Kidney (tissue), 14 donors: ENCODE results near the gene UNC93A. TPM values are rescaled to one million over a fixed set of nuclear protein-coding genes. Genes with fewer than 3 reads are reported as not detected.
"Not testable (repeated sequence)": the region's sequence is repeated elsewhere in the genome, so short reads cannot be mapped to it uniquely, and the experiment has no call there.

Experiments
- DNase-seq, 5 donors: peaks; one replicate each; pipeline ENCODE4 v3.0.0-alpha.2; 2013 to 2020
- FAIRE-seq: peaks from 2 replicates; lab custom pipeline; 2012; peaks lifted over from hg19 to GRCh38; lab: Jason Lieb, UNC
- H3K27ac ChIP-seq, 2 donors: one replicate each; pipeline ENCODE4 v1.7.0; 2013; ENCODE audit warnings: low read depth in 2 of 2, low read length in 2 of 2, inconsistent platforms in 1 of 2
- H3K27me3 ChIP-seq: one replicate; pipeline ENCODE4 v1.7.1; 2013; ENCODE audit warnings: low read length, inconsistent platforms; ENCODE audit not compliant: control insufficient read depth, insufficient read depth
- H3K36me3 ChIP-seq, 3 donors: one replicate each; pipeline versions ENCODE4 v1.7.0 to v1.7.1; 2013; ENCODE audit warnings: low read length in 3 of 3, control low read depth in 1 of 3, inconsistent platforms in 1 of 3; ENCODE audit not compliant: insufficient read depth in 3 of 3, control insufficient read depth in 2 of 3
- H3K4me1 ChIP-seq, 3 donors: one replicate each; pipeline versions ENCODE4 v1.7.0 to v1.7.1; 2013; ENCODE audit warnings: low read length in 3 of 3, inconsistent platforms in 1 of 3, low read depth in 1 of 3; ENCODE audit not compliant: control insufficient read depth in 2 of 3, insufficient read depth in 2 of 3
- H3K4me3 ChIP-seq, 3 donors: one replicate each; pipeline versions ENCODE4 v1.7.0 to v1.8.1; 2013; ENCODE audit warnings: low read length in 3 of 3, control low read depth in 1 of 3, inconsistent platforms in 1 of 3
- H3K9ac ChIP-seq, 3 donors: one replicate each; pipeline versions ENCODE4 v1.7.0 to v1.7.1; 2013; ENCODE audit warnings: low read length in 3 of 3, control low read depth in 1 of 3, inconsistent platforms in 1 of 3
- H3K9me3 ChIP-seq, 3 donors: one replicate each; pipeline versions ENCODE4 v1.7.0 to v1.7.1; 2013; ENCODE audit warnings: low read length in 3 of 3, control low read depth in 1 of 3, inconsistent platforms in 1 of 3; ENCODE audit not compliant: control insufficient read depth in 2 of 3, insufficient read depth in 1 of 3
- CTCF ChIP-seq: IDR thresholded peaks from 3 replicates; pipeline ENCODE4 v1.5.1; 2012; ENCODE audit warnings: mild to moderate bottlenecking, moderate library complexity, borderline replicate concordance; ENCODE audit not compliant: insufficient read depth; ENCODE audit errors: extremely low read depth
- intact Hi-C: fragments of 100-400 bp; cut with DNase I; formaldehyde crosslinking; loops from one replicate; pipeline ENCODE4 v1.11.1; 2022
- polyA plus RNA-seq: library from polyadenylated mRNA; stranded (reverse); fragments of 350-450 nt; fragmentation: Illumina TruSeq; extraction: RNeasy Lipid Tissue Mini Kit (QIAGEN cat#74804); gene quantifications from one replicate; pipeline ENCODE4 v1.2.3, GENCODE V29; 2014; ENCODE audit warnings: low read depth, low replicate concordance; ENCODE audit not compliant: insufficient read depth
- total RNA-seq: library from RNA; stranded (reverse); fragmentation: NEBNext Ultra II Directional; extraction: Animal tissue kit (Norgen Biotek cat#: 25700); gene quantifications from one replicate; pipeline ENCODE4 v1.2.1, GENCODE V29; 2021
- donor health status: control.
- donor health status: control.
- donor health status: control.
- donor health status: control.
- donor health status: control.
- donor health status: DM: yes; HTN: yes; CAD: no.
- donor health status: Normal renal cell carcinoma (clear cell type).

The UNC93A gene
- total and polyA plus RNA-seq, 2 donors from 2014 or later, result 0.56 TPM; not detected in 1

- Histone ChIP-seq H3K36me3 (no peaks in the 10 kb centered on the region), H3K27me3 (no peaks in the 10 kb centered on the region), H3K4me1 (no peaks in the 10 kb centered on the region), H3K4me3 (no peak overlapping the region), H3K27ac (no peak overlapping the region), H3K9me3 (no peaks in the 10 kb centered on the region), H3K9ac (no peak overlapping the region)
- FAIRE-seq (no peak), DNase-seq (no peak)
- intact Hi-C loops, result no loop called here
- TF ChIP-seq CTCF, result no peak
These were observed 43.1 kb upstream of the UNC93A start for GRCh38 chr6:167247814-167248595.

GRCh38 chr6:167248878-167249455 lies 42.1 kb upstream of the UNC93A start:
- H3K9ac ChIP-seq, H3K36me3 ChIP-seq, H3K27ac ChIP-seq, DNase-seq, H3K4me3 ChIP-seq, H3K27me3 ChIP-seq, H3K9me3 ChIP-seq, intact Hi-C loops, FAIRE-seq, H3K4me1 ChIP-seq: not testable (repeated sequence)

GRCh38 chr6:167252271-167252670 lies 38.8 kb upstream of the UNC93A start:
- no peak overlapping the region for H3K27ac ChIP-seq
- DNase-seq (no peak), FAIRE-seq (no peak)
- H3K9ac ChIP-seq, result no peak overlapping the region
- H3K9me3 ChIP-seq, result peaks cover 0 to 5% (median 0%) of the 10 kb centered on the region in 3 donors
- intact Hi-C loops, result no loop called here
- no peaks in the 10 kb centered on the region for H3K4me1 ChIP-seq
- H3K4me3 ChIP-seq, result no peak overlapping the region
- H3K36me3 ChIP-seq, result no peaks in the 10 kb centered on the region
- H3K27me3 ChIP-seq, result no peaks in the 10 kb centered on the region
- no peak for TF ChIP-seq CTCF

- intact Hi-C loops, result no loop called here
- Histone ChIP-seq H3K27ac (no peak overlapping the region), H3K27me3 (no peaks in the 10 kb centered on the region), H3K36me3 (no peaks in the 10 kb centered on the region), H3K9ac (no peak overlapping the region), H3K9me3 (peaks cover 0 to 5% (median 0%) of the 10 kb centered on the region in 3 donors), H3K4me1 (no peaks in the 10 kb centered on the region), H3K4me3 (no peak overlapping the region)
- FAIRE-seq, result no peak
- TF ChIP-seq CTCF, result no peak
- DNase-seq, result no peak
These were observed 35.1 kb upstream of the UNC93A start for GRCh38 chr6:167255918-167256553.
